ENCODE results near the gene PITPNM3.

DNA sequence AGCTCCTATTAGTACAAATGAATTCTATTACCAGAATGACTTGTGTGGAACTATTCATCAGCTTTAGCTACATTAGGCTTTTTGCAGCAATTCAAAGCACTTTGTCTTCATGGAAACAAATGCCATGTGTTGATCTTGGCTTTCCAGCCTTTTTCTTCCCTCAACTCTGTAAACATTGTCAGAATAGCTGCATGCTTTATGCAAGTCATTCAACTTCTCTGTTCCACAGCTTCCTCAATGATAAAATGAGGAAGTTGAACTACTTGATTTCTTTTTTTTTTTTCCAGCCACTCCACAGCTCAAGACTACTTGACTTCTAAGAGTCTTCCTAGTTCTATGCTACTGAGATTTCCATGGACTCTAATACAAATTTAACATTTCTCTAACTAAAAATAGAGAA is 43.0 kb upstream of the PITPNM3 start:
- TF ChIP-seq FOXP2 (optimal IDR thresholded peaks at IDR 0.05; ENCODE audit: control extremely low read depth, extremely low read length, insufficient read depth) (no peak), EZH2 (IDR thresholded peaks at IDR 0.05) (no peak)
